SH-SY5Y (cell line): Measurements from ENCODE around the gene IKZF1.

Source experiments
- GATA2 ChIP-seq: IDR thresholded peaks from 2 replicates; pipeline ENCODE4 v1.6.1; 2011; ENCODE audit warnings: mild to moderate bottlenecking, low read depth, low read length
- GATA3 ChIP-seq: IDR thresholded peaks from 2 replicates; pipeline ENCODE4 v1.6.1; 2011; ENCODE audit warnings: low read depth, mild to moderate bottlenecking, low read length, moderate library complexity

GRCh38 chr7:50427518-50427917, 123.0 kb downstream of the IKZF1 start:
- TF ChIP-seq GATA2 (no peak), GATA3 (no peak)
